ENCODE data around the gene GLRA3. TPM values are rescaled to one million over a fixed set of nuclear protein-coding genes. Genes with fewer than 3 reads are reported as not detected.
A peak's percentile ranks its signal among the peaks of the same experiment; 100 is the strongest.
"Not testable (repeated sequence)": the region's sequence is repeated elsewhere in the genome, so short reads cannot be mapped to it uniquely, and the experiment has no call there.

The GLRA3 gene
- polyA plus RNA-seq, 4 donors = 0.03 to 0.06 (median 0.04) TPM; not detected in 1

- DNase-seq (ENCODE audit: low read depth in 4 of 4, low spot score in 3 of 4) = no peak
Observed at GRCh38 chr4:174813292-174813691, 15.8 kb downstream of the GLRA3 start.

GRCh38 chr4:174810834-174811233 is 18.2 kb downstream of the GLRA3 start:
- no peak for DNase-seq (ENCODE audit: low read depth in 4 of 4, low spot score in 3 of 4)

GRCh38 chr4:174808836-174809235 is 20.2 kb downstream of the GLRA3 start:
- DNase-seq (ENCODE audit: low read depth in 4 of 4, low spot score in 3 of 4) = no peak

DNA sequence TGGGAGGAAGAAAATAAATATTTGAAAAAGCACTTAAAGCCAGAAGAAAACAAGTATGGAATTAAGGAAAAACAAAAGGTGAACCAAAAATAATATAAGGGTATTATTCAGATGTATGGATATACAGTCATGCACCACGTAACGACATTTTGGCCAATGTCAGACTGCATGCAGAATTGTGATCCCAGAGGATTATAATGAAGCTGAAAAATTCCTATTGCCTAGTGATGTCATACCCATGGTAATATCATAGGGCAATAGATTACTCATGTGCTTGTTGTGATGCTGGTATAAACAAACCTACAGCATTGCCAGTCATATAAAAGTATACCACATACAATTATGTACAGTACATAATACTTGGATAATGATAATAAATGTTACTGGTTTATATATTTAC is 20.9 kb downstream of the GLRA3 start:
- no peak for DNase-seq (ENCODE audit: low read depth in 4 of 4, low spot score in 3 of 4)

DNA sequence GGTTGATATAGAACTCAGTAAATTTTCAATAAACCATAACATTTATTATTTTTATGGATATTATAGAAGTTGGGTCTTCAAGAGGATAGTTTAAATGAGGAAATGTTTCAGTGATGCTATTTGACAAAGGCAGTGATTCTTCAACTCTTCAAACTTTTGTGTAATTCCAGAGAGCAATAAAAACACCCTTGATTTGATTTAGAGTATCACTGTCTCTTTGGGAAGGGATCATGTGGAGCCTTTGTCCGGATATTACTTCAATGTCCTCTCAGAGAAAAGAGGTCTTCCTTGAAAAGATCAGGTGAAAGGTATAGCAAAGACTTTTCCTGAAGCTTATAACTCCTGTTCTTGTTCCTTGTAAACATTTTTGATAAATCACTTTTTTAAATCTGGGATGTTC is 23.3 kb downstream of the GLRA3 start:
- DNase-seq (ENCODE audit: low read depth in 4 of 4, low spot score in 3 of 4) = no peak

DNA sequence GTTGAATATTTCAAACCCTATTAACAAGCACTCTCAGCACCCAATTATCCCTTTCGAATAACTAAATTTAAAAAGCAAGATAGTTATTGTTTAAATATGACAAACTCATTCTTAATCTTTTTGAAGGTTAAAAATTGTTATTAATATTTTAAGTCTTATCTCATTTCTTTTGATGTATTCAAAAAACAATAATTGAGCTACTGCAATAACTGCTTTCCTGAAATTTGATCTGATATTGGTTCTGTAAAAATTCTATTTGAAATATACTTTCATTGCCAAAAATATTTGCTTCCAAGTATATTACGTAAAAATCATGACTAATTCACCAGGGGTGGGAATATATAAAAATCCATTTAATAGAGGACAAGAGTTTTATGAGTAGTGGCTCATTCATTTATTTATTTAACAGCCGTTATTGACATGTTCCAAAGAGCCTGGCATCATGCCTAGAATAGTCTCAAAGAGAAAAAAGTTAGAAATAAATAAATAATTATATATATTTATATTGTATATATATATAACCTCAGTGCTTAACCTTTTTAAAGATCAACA is 34.4 kb downstream of the GLRA3 start:
- no peak for DNase-seq (ENCODE audit: low read depth in 4 of 4, low spot score in 3 of 4)

DNA sequence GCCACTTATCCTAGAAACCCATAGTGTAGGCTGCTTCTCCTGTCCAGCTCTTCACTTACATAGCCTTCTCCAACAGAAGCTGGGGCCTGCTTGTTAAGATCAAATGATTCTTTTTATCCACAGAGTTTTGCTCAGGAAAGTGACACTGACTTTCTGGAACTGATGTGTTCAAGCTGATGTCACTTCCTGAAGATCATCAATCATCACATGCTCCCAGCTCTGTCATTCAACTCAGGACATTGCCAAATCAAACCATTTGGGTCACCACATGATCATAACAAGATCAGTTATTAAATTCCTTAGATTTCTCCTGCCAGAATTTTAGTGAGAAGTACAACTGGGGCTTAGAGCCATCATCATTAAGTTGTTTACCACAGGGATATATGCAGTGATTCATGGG is 39.4 kb downstream of the GLRA3 start:
- no peak for DNase-seq (ENCODE audit: low read depth in 4 of 4, low spot score in 3 of 4)

DNA sequence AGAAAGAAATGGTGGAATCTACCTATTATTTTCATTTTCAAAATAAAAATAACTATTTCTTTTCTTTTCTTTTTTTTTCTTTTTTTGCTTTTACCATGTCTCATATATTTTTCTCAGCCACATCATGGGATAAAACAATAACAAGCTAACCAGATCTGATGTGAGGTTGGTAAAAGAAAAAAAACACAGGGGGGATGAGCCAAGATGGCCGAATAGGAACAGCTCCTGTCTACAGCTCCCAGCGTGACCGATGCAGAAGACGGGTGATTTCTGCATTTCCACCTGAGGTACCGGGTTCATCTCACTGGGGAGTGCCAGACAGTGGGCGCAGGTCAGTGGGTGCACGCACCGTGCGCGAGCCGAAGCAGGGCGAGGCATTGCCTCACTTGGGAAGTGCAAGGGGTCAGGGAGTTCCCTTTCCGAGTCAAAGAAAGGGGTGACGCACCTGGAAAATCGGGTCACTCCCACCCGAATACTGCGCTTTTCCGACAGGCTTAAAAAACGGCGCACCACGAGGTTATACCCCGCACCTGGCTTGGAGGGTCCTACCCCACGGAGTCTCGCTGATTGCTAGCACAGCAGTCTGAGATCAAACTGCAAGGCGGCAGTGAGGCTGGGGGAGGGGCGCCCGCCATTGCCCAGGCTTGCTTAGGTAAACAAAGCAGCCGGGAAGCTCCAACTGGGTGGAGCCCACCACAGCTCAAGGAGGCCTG is 50.6 kb downstream of the GLRA3 start:
- not testable (repeated sequence) for DNase-seq (ENCODE audit: low read depth in 4 of 4, low spot score in 3 of 4)

DNA sequence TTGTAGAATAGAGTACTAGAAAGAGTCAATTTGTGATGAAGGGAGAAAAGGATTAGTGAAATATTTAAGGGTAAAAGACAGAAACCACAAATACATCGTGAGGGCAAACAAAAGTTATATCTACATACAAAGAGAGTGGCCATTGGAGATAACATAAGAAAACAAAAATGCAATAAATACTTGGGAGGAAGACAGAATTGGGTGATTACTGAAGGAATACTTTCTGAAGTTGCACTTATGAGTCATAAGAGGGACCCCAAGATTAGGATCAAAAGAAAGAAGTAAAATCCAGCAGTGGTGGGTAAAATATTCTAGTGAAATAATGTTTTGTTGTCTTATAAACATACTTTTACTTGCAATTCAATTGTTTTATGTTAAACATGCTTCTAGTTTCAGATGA is 53.7 kb downstream of the GLRA3 start:
- no peak for DNase-seq (ENCODE audit: low read depth in 4 of 4, low spot score in 3 of 4)

DNA sequence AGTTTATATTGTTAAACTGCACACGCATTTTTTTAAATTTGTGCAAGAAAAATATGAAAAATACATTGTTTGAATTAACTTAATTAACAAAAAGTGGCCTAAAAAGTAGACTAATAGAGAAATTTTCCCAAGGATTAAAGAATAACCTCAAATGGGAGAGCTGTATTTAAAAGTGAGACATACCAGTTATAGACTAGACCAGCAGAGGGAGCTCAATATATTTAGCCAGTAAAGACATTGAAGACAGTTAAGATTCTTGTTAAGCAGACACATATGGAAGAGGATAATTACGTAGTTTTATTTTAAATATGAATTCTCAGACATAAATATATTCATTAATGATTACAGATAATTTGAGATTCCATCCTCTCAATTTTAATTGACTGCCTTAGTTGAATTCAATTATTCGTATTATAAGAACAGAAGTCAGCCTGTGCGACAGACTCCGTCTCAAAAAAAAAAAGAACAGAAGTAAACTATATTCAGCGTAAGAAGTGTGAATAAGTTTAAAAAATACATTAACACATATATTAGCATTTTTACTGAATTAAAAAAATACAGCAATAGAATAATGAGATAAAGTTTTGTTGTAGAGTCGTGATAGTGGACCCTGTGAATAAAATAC is 64.8 kb downstream of the GLRA3 start:
- DNase-seq (ENCODE audit: low read depth in 4 of 4, low spot score in 3 of 4) = peak; percentile 11 to 15 (median 12)

DNA sequence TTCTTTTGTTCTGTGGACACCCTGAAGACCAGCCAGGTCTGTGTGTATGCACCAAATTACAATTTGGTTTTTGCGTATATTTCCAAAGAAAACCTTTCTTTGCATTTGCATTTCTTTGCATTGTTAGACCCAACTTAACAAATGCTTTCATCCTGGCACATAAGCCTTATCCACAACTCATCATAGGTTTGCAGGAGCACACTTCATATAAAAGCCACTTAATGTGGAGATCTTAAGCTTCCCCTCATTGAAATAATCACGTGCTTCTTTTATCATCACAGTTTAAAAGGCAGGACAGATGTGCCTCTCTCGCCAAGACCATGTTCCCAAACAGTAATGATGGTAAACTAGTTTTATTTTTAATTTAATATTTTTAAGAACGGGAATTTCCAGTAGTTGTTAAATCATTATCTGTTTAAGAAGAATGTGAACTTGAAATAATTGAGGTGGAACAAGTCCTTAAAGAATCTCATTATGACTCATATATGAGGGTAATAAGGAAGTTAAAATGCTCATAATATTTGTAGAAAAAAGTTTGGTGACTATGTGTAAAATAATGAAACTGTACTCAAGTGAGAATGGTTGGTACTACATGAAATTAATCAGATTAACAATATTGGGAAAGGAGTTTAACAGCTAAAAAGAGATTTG is 65.5 kb downstream of the GLRA3 start:
- DNase-seq (ENCODE audit: low read depth in 4 of 4, low spot score in 3 of 4) = no peak

GRCh38 chr4:174761451-174761850 is 67.6 kb downstream of the GLRA3 start:
- no peak for DNase-seq (ENCODE audit: low read depth in 4 of 4, low spot score in 3 of 4)

DNA sequence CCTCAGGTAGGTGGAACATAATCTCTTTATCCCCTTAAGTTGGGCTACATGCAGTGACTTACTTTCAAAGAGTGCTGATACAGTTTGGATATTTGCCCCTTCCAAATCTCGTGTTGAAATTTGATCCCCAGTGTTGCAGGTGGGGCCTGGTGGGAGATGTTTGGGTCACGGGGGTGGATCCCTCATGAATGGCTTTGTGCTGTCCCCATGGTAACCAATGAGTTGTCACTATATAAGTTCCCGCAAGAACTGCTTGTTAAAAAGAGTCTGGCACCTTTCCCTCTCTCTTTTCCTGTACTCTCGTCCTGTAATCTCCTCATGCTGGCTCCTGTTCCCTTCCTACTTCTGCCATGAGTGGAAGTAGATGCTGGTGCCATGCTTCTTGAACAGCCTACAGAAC is 71.3 kb downstream of the GLRA3 start:
- no peak for DNase-seq (ENCODE audit: low read depth in 4 of 4, low spot score in 3 of 4)

- no peak for DNase-seq (ENCODE audit: low read depth in 4 of 4, low spot score in 3 of 4)
Observed at GRCh38 chr4:174753021-174753420, 76.0 kb downstream of the GLRA3 start.

GRCh38 chr4:174752026-174752425 is 77.0 kb downstream of the GLRA3 start:
- no peak for DNase-seq (ENCODE audit: low read depth in 4 of 4, low spot score in 3 of 4)

DNA sequence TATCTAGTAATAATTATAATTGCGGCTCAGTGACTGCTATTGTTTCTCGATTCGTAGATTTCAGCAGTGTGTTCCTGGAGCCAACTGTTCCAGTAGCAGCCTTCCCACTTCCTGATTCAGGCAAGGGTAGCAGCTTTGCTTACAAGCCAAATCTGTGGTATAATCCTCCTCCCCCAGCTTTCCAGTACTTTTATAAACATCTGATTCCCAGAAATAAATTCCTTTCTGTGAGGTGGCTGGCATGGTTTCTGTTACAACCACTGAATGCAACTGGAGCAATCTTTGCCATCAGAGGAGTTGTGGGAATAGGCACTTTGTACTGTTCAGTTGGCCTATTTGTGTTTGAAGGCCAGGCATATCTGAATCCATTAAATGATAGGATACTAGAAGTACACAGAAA is 80.0 kb downstream of the GLRA3 start:
- DNase-seq (ENCODE audit: low read depth in 4 of 4, low spot score in 3 of 4) = no peak

- no peak for DNase-seq (ENCODE audit: low read depth in 4 of 4, low spot score in 3 of 4)
Observed at GRCh38 chr4:174746710-174747109, 82.3 kb downstream of the GLRA3 start.

DNA sequence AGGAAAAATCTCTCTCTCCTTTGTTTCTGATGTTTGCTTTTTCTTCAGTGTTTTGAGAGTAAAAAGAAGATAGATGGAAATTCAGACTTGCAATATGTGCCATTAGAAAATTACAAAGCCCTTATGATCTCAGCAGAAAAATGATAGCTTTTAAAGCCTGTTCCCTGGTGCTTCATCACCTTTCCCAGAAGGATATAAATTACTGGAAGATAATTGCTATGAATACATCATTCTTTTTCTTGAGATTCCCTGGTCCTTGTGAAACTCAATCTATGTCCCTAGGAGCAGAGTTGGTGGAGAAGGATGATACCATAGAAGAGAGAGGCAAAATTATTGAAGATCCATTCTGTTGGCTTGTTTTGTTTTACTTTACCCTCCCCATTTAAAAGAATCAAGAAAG is 86.5 kb downstream of the GLRA3 start:
- no peak for DNase-seq (ENCODE audit: low read depth in 4 of 4, low spot score in 3 of 4)

DNA sequence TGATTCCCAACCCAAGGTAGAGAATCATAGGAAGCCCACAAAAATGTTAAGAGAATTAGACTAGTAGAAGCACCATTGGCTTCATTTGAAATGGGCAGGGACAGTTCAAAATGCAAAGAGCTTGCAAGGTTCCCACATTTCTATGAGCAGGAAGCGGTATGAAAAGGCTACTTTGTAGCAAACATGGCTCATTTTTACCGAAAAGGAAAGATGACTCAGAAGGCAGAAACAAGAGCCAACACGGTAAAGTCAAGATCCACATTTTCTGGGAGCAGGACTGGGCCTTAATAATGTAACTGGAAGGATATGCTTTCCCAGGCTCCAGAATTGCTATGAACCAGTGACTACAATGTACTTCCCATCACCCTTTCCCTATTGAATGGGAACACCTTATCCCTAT is 89.5 kb downstream of the GLRA3 start:
- no peak for DNase-seq (ENCODE audit: low read depth in 4 of 4, low spot score in 3 of 4)

DNA sequence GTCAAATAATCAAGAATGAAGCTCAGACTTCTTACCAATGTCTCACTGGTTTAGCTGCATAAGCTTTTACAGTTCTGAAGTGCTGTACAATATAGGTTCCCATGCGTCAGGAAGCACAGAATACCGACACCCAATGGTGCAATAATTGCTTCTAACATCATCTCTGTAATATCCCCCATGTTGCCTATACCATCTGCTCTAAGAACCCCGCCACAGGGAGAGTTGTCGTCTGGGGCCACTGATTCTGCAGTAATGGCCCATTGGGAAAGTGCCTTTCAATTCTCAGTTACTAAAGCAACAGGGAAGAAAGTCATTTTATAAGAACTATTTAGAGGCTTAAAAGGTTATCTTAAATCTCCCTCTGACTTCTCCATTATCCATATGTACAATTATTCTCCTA is 94.9 kb downstream of the GLRA3 start:
- DNase-seq (ENCODE audit: low read depth in 4 of 4, low spot score in 3 of 4) = no peak

DNA sequence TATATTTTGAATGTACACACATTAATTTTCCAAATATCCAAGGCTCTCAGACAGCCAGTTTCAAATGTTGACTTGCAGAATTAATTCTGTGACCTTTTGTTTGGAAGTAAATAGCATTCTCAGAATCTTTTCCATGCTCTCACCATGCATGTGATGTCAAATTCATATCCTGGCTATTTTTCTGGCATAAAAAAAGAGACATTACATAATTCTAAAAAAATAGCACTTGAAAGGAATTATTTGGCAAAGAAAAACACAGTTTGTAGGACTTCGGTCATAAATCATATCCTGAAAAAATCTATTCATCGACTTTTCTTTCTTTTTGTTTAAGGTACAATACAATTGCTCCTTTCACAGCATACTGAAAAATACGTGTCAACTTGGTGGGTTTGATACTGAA is 111.2 kb downstream of the GLRA3 start:
- DNase-seq (ENCODE audit: low read depth in 4 of 4, low spot score in 3 of 4) = peak in 2 of 4 donors; percentile 7 to 20
